ENCODE results near the gene LIPC. TPM values are rescaled to one million over a fixed set of nuclear protein-coding genes. Genes with fewer than 3 reads are reported as not detected.

Gene LIPC
- total RNA-seq, 1 experiment from 2014 or later, result not detected

GRCh38 chr15:58407778-58408177 lies 24.0 kb upstream of the LIPC start:
- no peaks in the 10 kb centered on the region for H3K27me3 ChIP-seq (replicated peaks; ENCODE audit: insufficient read depth, low read depth, low read length, poor library complexity)
- DNase-seq (ENCODE audit: low spot score), result no peak

DNA sequence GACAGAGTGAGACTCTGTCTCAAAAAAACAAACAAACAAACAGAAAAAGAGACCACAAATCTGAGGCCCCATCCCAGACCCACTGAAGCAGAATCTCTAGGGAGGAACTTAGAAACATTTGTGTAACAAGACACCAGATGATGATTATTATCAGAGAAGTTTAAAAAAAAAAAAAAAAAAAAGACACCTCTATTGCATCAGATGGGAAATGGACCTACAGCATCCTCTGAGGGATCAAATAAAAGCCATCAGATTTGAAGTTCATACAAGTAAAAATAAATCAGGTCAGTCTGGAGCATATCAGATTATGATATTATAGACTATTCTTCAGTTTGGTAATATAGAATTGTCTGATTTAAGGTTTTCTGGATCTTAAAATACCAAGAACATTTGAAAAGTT lies 21.9 kb upstream of the LIPC start:
- Histone ChIP-seq H3K4me3 (ENCODE audit: low read depth, low read length, poor library complexity, severe bottlenecking) (no peak overlapping the region), H3K4me1 (ENCODE audit: insufficient read depth, low read length, poor library complexity, severe bottlenecking) (no peaks in the 10 kb centered on the region), H3K27ac (ENCODE audit: low read depth, low read length, poor library complexity, severe bottlenecking) (no peak overlapping the region), H3K27me3 (replicated peaks; ENCODE audit: insufficient read depth, low read depth, low read length, poor library complexity) (no peaks in the 10 kb centered on the region), H3K36me3 (ENCODE audit: insufficient read depth, low read length, poor library complexity, severe bottlenecking) (no peaks in the 10 kb centered on the region), H3K9me3 (ENCODE audit: low read depth, low read length, poor library complexity, severe bottlenecking) (no peaks in the 10 kb centered on the region)
- intact Hi-C loops (cut with micrococcal nuclease; ENCODE audit: unreplicated experiment), result no loop called here
- CTCF ChIA-PET, result no interaction called here
- POLR2A ChIA-PET (ENCODE audit: low non-redundant PET), result no interaction called here
- no TSS peak for BruUV-seq (replicated peaks)
- TF ChIP-seq EZH2 (IDR thresholded peaks at IDR 0.05; ENCODE audit: borderline replicate concordance, low read depth, low read length, poor library complexity, severe bottlenecking), result no peak
- TF ChIP-seq CTCF (conservative IDR thresholded peaks at IDR 0.05; ENCODE audit: low read depth, low read length), result no peak
- DNase-seq (ENCODE audit: low spot score), result no peak

More at GRCh38 chr15:58407778-58408177, 24.0 kb upstream of the LIPC start:
- ChIA-PET POLR2A (ENCODE audit: low non-redundant PET) (no interaction called here), CTCF (no interaction called here)
- no peak overlapping the region for H3K27ac ChIP-seq (ENCODE audit: low read depth, low read length, poor library complexity, severe bottlenecking)
- no peaks in the 10 kb centered on the region for H3K9me3 ChIP-seq (ENCODE audit: low read depth, low read length, poor library complexity, severe bottlenecking)
- H3K4me3 ChIP-seq (ENCODE audit: low read depth, low read length, poor library complexity, severe bottlenecking), result no peak overlapping the region
- intact Hi-C loops (cut with micrococcal nuclease; ENCODE audit: unreplicated experiment), result no loop called here
- TF ChIP-seq CTCF (conservative IDR thresholded peaks at IDR 0.05; ENCODE audit: low read depth, low read length) (no peak), EZH2 (IDR thresholded peaks at IDR 0.05; ENCODE audit: borderline replicate concordance, low read depth, low read length, poor library complexity, severe bottlenecking) (no peak)
- BruUV-seq (replicated peaks), result no TSS peak
- H3K36me3 ChIP-seq (ENCODE audit: insufficient read depth, low read length, poor library complexity, severe bottlenecking), result no peaks in the 10 kb centered on the region
- H3K4me1 ChIP-seq (ENCODE audit: insufficient read depth, low read length, poor library complexity, severe bottlenecking), result no peaks in the 10 kb centered on the region

- no peak overlapping the region for H3K4me3 ChIP-seq (ENCODE audit: low read depth, low read length, poor library complexity, severe bottlenecking)
- intact Hi-C loops (cut with micrococcal nuclease; ENCODE audit: unreplicated experiment), result no loop called here
- H3K9me3 ChIP-seq (ENCODE audit: low read depth, low read length, poor library complexity, severe bottlenecking), result no peaks in the 10 kb centered on the region
- ChIA-PET POLR2A (ENCODE audit: low non-redundant PET) (no interaction called here), CTCF (no interaction called here)
- H3K27ac ChIP-seq (ENCODE audit: low read depth, low read length, poor library complexity, severe bottlenecking), result no peak overlapping the region
- no peak for TF ChIP-seq EZH2 (IDR thresholded peaks at IDR 0.05; ENCODE audit: borderline replicate concordance, low read depth, low read length, poor library complexity, severe bottlenecking)
- no peak for TF ChIP-seq CTCF (conservative IDR thresholded peaks at IDR 0.05; ENCODE audit: low read depth, low read length)
- no TSS peak for BruUV-seq (replicated peaks)
- H3K4me1 ChIP-seq (ENCODE audit: insufficient read depth, low read length, poor library complexity, severe bottlenecking), result no peaks in the 10 kb centered on the region
- H3K36me3 ChIP-seq (ENCODE audit: insufficient read depth, low read length, poor library complexity, severe bottlenecking), result no peaks in the 10 kb centered on the region
- DNase-seq (ENCODE audit: low spot score), result no peak
- no peaks in the 10 kb centered on the region for H3K27me3 ChIP-seq (replicated peaks; ENCODE audit: insufficient read depth, low read depth, low read length, poor library complexity)
These were observed 21.4 kb upstream of the LIPC start for GRCh38 chr15:58410353-58410752.

Data from A673 (cell line).